Loucy (cell line): ENCODE measurements around the gene WASL.

Source experiments
- CTCF ChIP-seq: fragments of 200-600 bp; sonication (generic); conservative IDR thresholded peaks from 2 replicates; pipeline ENCODE4 v1.5.1; 2014; ENCODE audit warnings: mild to moderate bottlenecking, antibody characterized with exemption, low read length
- EZH2phosphoT487 ChIP-seq: fragments of 200-600 bp; IDR thresholded peaks from 2 replicates; pipeline ENCODE4 v1.6.1; 2018; ENCODE audit warnings: antibody characterized with exemption, mild to moderate bottlenecking, moderate library complexity, borderline replicate concordance

GRCh38 chr7:123718773-123719172, 30.0 kb downstream of the WASL start:
- no peak for TF ChIP-seq EZH2phosphoT487
- no peak for TF ChIP-seq CTCF
